SU-DHL-6 (cell line): ENCODE data around the gene AKAP1.

ENCODE experiments used
- H2AFZ ChIP-seq: fragments of 200-600 bp; sonication (generic); 2 replicates; pipeline ENCODE4 v1.6.1; 2014; ENCODE audit warnings: low read depth, mild to moderate bottlenecking, moderate library complexity, mixed read lengths, antibody characterized with exemption, low read length; ENCODE audit not compliant: severe bottlenecking
- H3F3A ChIP-seq: fragments of 200-600 bp; shearing (Covaris generic); 2 replicates; pipeline ENCODE4 v1.6.0; 2016; ENCODE audit warnings: antibody characterized with exemption, mild to moderate bottlenecking; ENCODE audit not compliant: insufficient read depth
- H3K27ac ChIP-seq: fragments of 200-600 bp; sonication (generic); 2 replicates; pipeline ENCODE4 v1.5.1; 2016; ENCODE audit warnings: low read depth, mild to moderate bottlenecking, low read length, moderate library complexity, mixed read lengths
- H3K27me3 ChIP-seq: fragments of 200-600 bp; sonication (generic), shearing (Covaris generic); 2 replicates; pipeline ENCODE4 v1.6.0; 2014; ENCODE audit warnings: mild to moderate bottlenecking, low read length
- H3K36me3 ChIP-seq: fragments of 200-600 bp; sonication (generic); 2 replicates; pipeline ENCODE4 v1.6.1; 2014; ENCODE audit warnings: mild to moderate bottlenecking, low read length, mixed read lengths
- H3K4me2 ChIP-seq: fragments of 300-600, 200-600 bp; shearing (Covaris generic), sonication (generic); 2 replicates; pipeline ENCODE4 v1.6.0; 2014; ENCODE audit warnings: low read length, low read depth, mild to moderate bottlenecking; ENCODE audit not compliant: poor library complexity, severe bottlenecking
- H3K4me3 ChIP-seq: fragments of 200-600 bp; sonication (generic); 2 replicates; pipeline ENCODE4 v1.5.1; 2014; ENCODE audit warnings: antibody characterized with exemption, low read length, mild to moderate bottlenecking, mixed read lengths; ENCODE audit not compliant: insufficient read depth, poor library complexity, severe bottlenecking
- H3K79me2 ChIP-seq: fragments of 200-600 bp; sonication (generic); 2 replicates; pipeline ENCODE4 v1.6.1; 2014; ENCODE audit warnings: mild to moderate bottlenecking, low read length, moderate library complexity; ENCODE audit not compliant: insufficient read depth
- H3K9ac ChIP-seq: fragments of 200-600 bp; sonication (generic); 2 replicates; pipeline ENCODE4 v1.7.0; 2014; ENCODE audit warnings: mild to moderate bottlenecking, low read length
- H3K9me2 ChIP-seq: fragments of 200-600 bp; sonication (generic); replicated peaks from 2 replicates; pipeline ENCODE4 v1.6.1; 2014; ENCODE audit warnings: low read length; ENCODE audit not compliant: insufficient read depth
- H3K9me3 ChIP-seq: fragments of 200-600 bp; sonication (generic); 2 replicates; pipeline ENCODE4 v1.6.1; 2014; ENCODE audit warnings: low read length, mixed read lengths; ENCODE audit not compliant: insufficient read depth
- H4K20me1 ChIP-seq: fragments of 200-600 bp; sonication (generic); 2 replicates; pipeline ENCODE4 v1.6.1; 2014; ENCODE audit warnings: low read depth, mild to moderate bottlenecking, antibody characterized with exemption, low read length, moderate library complexity, mixed read lengths
- CTCF ChIP-seq: fragments of 200-600 bp; sonication (generic); IDR thresholded peaks from one replicate; pipeline ENCODE4 v1.5.1; 2017; ENCODE audit warnings: antibody characterized with exemption, mild to moderate bottlenecking, low read length, moderate library complexity; ENCODE audit not compliant: insufficient read depth, poor library complexity, severe bottlenecking
- EZH2phosphoT487 ChIP-seq: fragments of 200-600 bp; sonication (generic), shearing (Covaris generic); conservative IDR thresholded peaks from 2 replicates; pipeline ENCODE4 v1.6.1; 2018; ENCODE audit warnings: mild to moderate bottlenecking, antibody characterized with exemption, low read length, moderate library complexity, mixed read lengths

Gene AKAP1

GRCh38 chr17:57135026-57135788 lies 50.2 kb downstream of the AKAP1 start:
- no peak overlapping the region for H3K9ac ChIP-seq
- no peak overlapping the region for H3K4me3 ChIP-seq
- H3K4me2 ChIP-seq: no peak overlapping the region
- no peaks in the 10 kb centered on the region for H3K9me3 ChIP-seq
- no peak overlapping the region for H3K27ac ChIP-seq
- H3K36me3 ChIP-seq: no peaks in the 10 kb centered on the region
- TF ChIP-seq EZH2phosphoT487 (no peak), CTCF (no peak)
- H3K79me2 ChIP-seq: no peaks in the 10 kb centered on the region
- no peaks in the 10 kb centered on the region for H3K9me2 ChIP-seq
- no peaks in the 10 kb centered on the region for H3K27me3 ChIP-seq
- H2AFZ ChIP-seq: no peak overlapping the region
- H3F3A ChIP-seq: no peaks in the 10 kb centered on the region
- H4K20me1 ChIP-seq: no peaks in the 10 kb centered on the region

GRCh38 chr17:57135789-57136291 lies 50.8 kb downstream of the AKAP1 start:
- H3K9ac ChIP-seq: no peak overlapping the region
- no peak overlapping the region for H3K4me2 ChIP-seq
- H3K27ac ChIP-seq: no peak overlapping the region
- H3K36me3 ChIP-seq: no peaks in the 10 kb centered on the region
- no peaks in the 10 kb centered on the region for H3K27me3 ChIP-seq
- H3K79me2 ChIP-seq: no peaks in the 10 kb centered on the region
- H4K20me1 ChIP-seq: no peaks in the 10 kb centered on the region
- H3F3A ChIP-seq: no peaks in the 10 kb centered on the region
- no peak overlapping the region for H3K4me3 ChIP-seq
- TF ChIP-seq EZH2phosphoT487 (no peak), CTCF (no peak)
- no peak overlapping the region for H2AFZ ChIP-seq
- H3K9me3 ChIP-seq: no peaks in the 10 kb centered on the region
- H3K9me2 ChIP-seq: no peaks in the 10 kb centered on the region

- Histone ChIP-seq H3K4me3 (no peak overlapping the region), H3K9ac (no peak overlapping the region)
- TF ChIP-seq CTCF: no peak
- TF ChIP-seq EZH2phosphoT487: no peak
Measured at GRCh38 chr17:57136355-57136754, 51.3 kb downstream of the AKAP1 start.

More at GRCh38 chr17:57136355-57136754, 51.3 kb downstream of the AKAP1 start:
- no peak overlapping the region for H2AFZ ChIP-seq
- H3K27me3 ChIP-seq: no peaks in the 10 kb centered on the region
- H3K27ac ChIP-seq: no peak overlapping the region
- H3F3A ChIP-seq: no peaks in the 10 kb centered on the region
- no peaks in the 10 kb centered on the region for H3K9me3 ChIP-seq
- H3K79me2 ChIP-seq: no peaks in the 10 kb centered on the region
- H3K36me3 ChIP-seq: no peaks in the 10 kb centered on the region
- no peak overlapping the region for H3K4me2 ChIP-seq
- no peaks in the 10 kb centered on the region for H4K20me1 ChIP-seq
- no peaks in the 10 kb centered on the region for H3K9me2 ChIP-seq
